Measurements from ENCODE around the gene SWT1.

DNA sequence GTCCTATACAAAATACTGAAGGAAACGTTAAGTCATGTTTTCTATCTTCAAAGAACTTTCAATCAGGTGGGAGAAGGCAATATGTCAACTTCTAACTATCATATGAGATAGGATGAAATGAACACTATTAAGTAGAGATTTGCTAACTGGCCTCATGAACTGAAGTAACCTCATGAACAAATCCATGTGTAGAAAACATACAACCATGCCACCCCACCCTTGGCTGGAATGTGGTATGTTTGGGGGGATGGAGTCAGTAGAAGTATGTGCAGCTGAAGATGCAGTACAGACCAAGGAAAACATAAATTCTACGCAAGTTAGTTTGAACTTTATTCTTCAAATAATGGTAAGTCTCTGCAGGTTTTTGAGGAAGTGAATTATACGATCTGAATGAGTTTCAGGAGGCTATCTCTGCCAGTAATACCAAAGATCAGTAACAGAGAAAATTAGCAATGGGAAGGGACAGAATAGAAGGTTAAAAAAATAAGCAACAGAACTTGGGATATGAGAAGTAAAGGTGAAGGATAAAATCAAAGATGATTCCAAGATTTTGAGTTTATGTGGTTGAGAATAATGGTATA lies 4.7 kb upstream of the SWT1 start:
- no peak for TF ChIP-seq POLR2A (IDR thresholded peaks at IDR 0.05)
- TF ChIP-seq, protein P1, sequence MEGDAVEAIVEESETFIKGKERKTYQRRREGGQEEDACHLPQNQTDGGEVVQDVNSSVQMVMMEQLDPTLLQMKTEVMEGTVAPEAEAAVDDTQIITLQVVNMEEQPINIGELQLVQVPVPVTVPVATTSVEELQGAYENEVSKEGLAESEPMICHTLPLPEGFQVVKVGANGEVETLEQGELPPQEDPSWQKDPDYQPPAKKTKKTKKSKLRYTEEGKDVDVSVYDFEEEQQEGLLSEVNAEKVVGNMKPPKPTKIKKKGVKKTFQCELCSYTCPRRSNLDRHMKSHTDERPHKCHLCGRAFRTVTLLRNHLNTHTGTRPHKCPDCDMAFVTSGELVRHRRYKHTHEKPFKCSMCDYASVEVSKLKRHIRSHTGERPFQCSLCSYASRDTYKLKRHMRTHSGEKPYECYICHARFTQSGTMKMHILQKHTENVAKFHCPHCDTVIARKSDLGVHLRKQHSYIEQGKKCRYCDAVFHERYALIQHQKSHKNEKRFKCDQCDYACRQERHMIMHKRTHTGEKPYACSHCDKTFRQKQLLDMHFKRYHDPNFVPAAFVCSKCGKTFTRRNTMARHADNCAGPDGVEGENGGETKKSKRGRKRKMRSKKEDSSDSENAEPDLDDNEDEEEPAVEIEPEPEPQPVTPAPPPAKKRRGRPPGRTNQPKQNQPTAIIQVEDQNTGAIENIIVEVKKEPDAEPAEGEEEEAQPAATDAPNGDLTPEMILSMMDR (IDR thresholded peaks at IDR 0.05) = no peak
